ENCODE data around the gene ICAM4.

DNA sequence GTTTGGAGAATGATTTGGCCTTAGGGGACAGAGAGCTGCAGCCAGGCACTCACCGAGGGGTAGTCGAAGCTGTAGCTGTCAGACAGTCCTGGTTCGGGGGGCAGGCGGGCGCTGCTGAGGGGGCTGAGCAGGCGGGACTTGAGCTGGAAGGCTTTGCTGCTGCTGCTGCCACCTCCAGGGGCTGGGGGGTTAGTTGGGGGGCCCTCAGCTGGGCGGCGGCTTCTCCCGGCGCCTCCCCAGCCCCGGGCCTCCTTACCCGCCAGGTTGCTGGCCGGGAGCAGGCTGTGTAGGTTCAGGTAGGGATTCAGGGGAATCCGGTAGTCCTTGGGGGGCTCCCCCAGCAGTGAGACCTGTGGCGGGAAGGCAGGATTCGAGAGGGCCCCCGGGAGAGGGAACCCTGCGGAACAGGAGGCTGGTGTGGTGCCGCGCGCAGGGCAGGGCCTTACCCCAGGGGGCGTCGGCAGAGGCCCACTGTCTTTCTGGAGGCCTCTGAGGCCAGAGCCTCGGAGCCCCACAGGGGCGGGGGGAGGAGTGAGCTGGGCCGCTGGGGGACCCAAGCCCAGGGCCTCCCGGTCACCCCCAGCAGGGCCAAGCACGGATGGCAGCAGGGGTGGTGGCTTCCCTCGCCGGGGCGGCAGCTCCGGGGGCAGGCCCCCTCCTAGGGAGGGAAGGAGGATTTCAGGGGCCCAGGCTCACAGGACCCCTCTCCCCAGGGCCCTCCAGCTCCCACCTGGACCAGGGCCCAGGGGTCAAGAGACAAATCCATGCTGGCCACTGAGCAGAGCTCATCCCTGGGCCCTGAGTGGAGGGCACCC, 34.1 kb downstream of the ICAM4 start:
- no peak for TF ChIP-seq POLR2A (IDR thresholded peaks at IDR 0.05; ENCODE audit: control extremely low read depth in 1 of 2, low read depth in 2 of 2, low read length in 2 of 2)
- no peak for TF ChIP-seq CREB1 (IDR thresholded peaks at IDR 0.05)
- no peak for TF ChIP-seq BRCA1 (IDR thresholded peaks at IDR 0.05; ENCODE audit: low read depth, low read length)
- TF ChIP-seq RFX5 (IDR thresholded peaks at IDR 0.05; ENCODE audit: borderline replicate concordance, low read depth, low read length): no peak
- TF ChIP-seq EP300 (IDR thresholded peaks at IDR 0.05; ENCODE audit: borderline replicate concordance in 1 of 2, low read depth in 2 of 2, low read length in 2 of 2): no peak
- no peak for TF ChIP-seq RXRA (IDR thresholded peaks at IDR 0.05; ENCODE audit: insufficient read depth, low read depth, low read length)
- no peak for TF ChIP-seq CBX5 (IDR thresholded peaks at IDR 0.05; ENCODE audit: low read depth, low read length)
- no peak for TF ChIP-seq KDM1A (IDR thresholded peaks at IDR 0.05; ENCODE audit: borderline replicate concordance, low read length)
- TF ChIP-seq, protein P1, sequence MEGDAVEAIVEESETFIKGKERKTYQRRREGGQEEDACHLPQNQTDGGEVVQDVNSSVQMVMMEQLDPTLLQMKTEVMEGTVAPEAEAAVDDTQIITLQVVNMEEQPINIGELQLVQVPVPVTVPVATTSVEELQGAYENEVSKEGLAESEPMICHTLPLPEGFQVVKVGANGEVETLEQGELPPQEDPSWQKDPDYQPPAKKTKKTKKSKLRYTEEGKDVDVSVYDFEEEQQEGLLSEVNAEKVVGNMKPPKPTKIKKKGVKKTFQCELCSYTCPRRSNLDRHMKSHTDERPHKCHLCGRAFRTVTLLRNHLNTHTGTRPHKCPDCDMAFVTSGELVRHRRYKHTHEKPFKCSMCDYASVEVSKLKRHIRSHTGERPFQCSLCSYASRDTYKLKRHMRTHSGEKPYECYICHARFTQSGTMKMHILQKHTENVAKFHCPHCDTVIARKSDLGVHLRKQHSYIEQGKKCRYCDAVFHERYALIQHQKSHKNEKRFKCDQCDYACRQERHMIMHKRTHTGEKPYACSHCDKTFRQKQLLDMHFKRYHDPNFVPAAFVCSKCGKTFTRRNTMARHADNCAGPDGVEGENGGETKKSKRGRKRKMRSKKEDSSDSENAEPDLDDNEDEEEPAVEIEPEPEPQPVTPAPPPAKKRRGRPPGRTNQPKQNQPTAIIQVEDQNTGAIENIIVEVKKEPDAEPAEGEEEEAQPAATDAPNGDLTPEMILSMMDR (IDR thresholded peaks at IDR 0.05; ENCODE audit: control extremely low read depth in 1 of 3, insufficient read depth in 1 of 3, low read depth in 1 of 3, low read length in 3 of 3): no peak
